Esophagus (tissue), 2 donors: Measurements from ENCODE around the gene PARP8. TPM values are rescaled to one million over a fixed set of nuclear protein-coding genes. Genes with fewer than 3 reads are reported as not detected.
"Not testable (repeated sequence)": the region's sequence is repeated elsewhere in the genome, so short reads cannot be mapped to it uniquely, and the experiment has no call there.

ENCODE experiments used
- H3K27ac ChIP-seq, 2 donors: one replicate each; pipeline ENCODE4 v1.5.1; 2013; ENCODE audit warnings: low read depth in 2 of 2, mild to moderate bottlenecking in 2 of 2, inconsistent platforms in 1 of 2, low read length in 1 of 2, moderate library complexity in 1 of 2
- H3K27me3 ChIP-seq, 2 donors: one replicate each; pipeline ENCODE4 v1.6.1; 2013; ENCODE audit warnings: low read length in 2 of 2, control low read depth in 1 of 2, mild to moderate bottlenecking in 1 of 2; ENCODE audit not compliant: insufficient read depth in 2 of 2, control insufficient read depth in 1 of 2
- H3K36me3 ChIP-seq, 2 donors: one replicate each; pipeline ENCODE4 v1.6.1; 2013; ENCODE audit warnings: low read length in 1 of 2; ENCODE audit not compliant: control insufficient read depth in 2 of 2, insufficient read depth in 2 of 2
- H3K4me1 ChIP-seq, 2 donors: one replicate each; pipeline ENCODE4 v1.6.1; 2013; ENCODE audit warnings: low read length in 1 of 2; ENCODE audit not compliant: control insufficient read depth in 2 of 2, insufficient read depth in 2 of 2
- H3K4me3 ChIP-seq, 2 donors: one replicate each; pipeline ENCODE4 v1.5.1; 2013; ENCODE audit warnings: low read length in 2 of 2, mild to moderate bottlenecking in 2 of 2, low read depth in 1 of 2, moderate library complexity in 1 of 2
- H3K9me3 ChIP-seq, 2 donors: one replicate each; pipeline ENCODE4 v1.6.1; 2013; ENCODE audit warnings: mild to moderate bottlenecking in 2 of 2, low read depth in 1 of 2, low read length in 1 of 2, moderate library complexity in 1 of 2; ENCODE audit not compliant: control insufficient read depth in 2 of 2, insufficient read depth in 1 of 2
- WGBS, 2 donors: extraction: QIAGEN DNeasy Blood & Tissue Kit; methylation state at CpG; one replicate each; pipeline ENCODE4 v1.1.7; 2013; 5-methylcytosine and 5-hydroxymethylcytosine counted together
- polyA plus RNA-seq, 2 donors: library from polyadenylated mRNA; stranded (reverse); fragments of 200-250 nt; gene quantifications; one replicate each; pipeline ENCODE4 v1.2.3, GENCODE V29; 2013
- donor health status: healthy with polysubstance abuse.
- donor health status: Bipolar disorder and iron deficiency.

Gene PARP8
- polyA plus RNA-seq, 2 donors, result 4.5 to 5.6 TPM

DNA sequence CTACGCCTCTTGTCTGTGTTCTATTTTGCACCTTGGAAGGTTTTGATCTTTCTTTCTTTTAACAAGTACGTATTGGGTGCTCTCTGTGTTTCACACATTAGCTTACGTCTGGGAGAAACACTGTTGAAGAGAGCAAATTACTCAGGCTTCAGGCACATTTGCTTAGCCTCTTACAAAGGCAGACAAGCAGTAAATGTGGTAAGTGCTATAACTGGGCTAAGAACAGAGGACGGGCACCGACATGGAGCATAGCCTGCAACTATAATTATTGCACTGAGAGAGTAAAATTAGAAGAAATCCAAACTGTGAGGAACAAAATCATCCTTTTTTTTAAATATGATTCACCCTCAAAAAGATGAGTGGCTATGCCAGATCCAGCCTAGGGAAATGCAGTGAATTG lies 9.4 kb upstream of the PARP8 start:
- H3K27me3 ChIP-seq, result no peaks in the 10 kb centered on the region
- no peaks in the 10 kb centered on the region for H3K36me3 ChIP-seq
- H3K27ac ChIP-seq, result no peak overlapping the region
- no peaks in the 10 kb centered on the region for H3K9me3 ChIP-seq
- 72 to 86% methylated on average over 5 of the region's 5 CpGs for WGBS, 2 donors
- no peaks in the 10 kb centered on the region for H3K4me1 ChIP-seq
- H3K4me3 ChIP-seq, result no peak overlapping the region

- no peaks in the 10 kb centered on the region for H3K9me3 ChIP-seq
- H3K36me3 ChIP-seq, result no peaks in the 10 kb centered on the region
- H3K27ac ChIP-seq, result no peak overlapping the region
- 66 to 85% methylated on average over 1 of the region's 1 CpG for WGBS, 2 donors
- no peaks in the 10 kb centered on the region for H3K4me1 ChIP-seq
- no peak overlapping the region for H3K4me3 ChIP-seq
- H3K27me3 ChIP-seq, result no peaks in the 10 kb centered on the region
Observed at GRCh38 chr5:50658246-50658645, 8.2 kb upstream of the PARP8 start.

DNA sequence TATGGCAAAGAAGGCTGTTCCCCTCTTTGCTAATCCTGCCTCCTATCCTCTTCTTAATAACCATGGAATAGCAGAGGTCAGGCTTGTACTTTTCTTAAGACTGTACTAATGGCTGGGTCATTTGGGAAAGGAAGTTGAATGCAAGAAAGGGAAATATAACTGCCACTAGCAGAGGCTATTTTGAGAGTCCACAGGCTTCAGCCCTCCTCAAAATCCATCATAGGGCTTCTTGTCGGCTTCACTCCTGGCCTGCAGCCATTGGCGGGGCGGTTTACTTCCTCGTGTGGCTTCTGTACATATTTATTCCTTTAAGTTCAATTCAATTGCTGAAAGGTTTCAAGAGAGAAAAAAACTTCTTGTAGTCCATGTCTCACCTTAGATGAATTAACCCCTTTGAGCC lies 2.8 kb upstream of the PARP8 start:
- no peak overlapping the region for H3K4me3 ChIP-seq
- H3K27me3 ChIP-seq, result no peaks in the 10 kb centered on the region
- whole genome bisulfite sequencing, 2 donors, result 34 to 42% methylated on average over 4 of the region's 4 CpGs
- H3K27ac ChIP-seq, result no peak overlapping the region
- H3K36me3 ChIP-seq, result no peaks in the 10 kb centered on the region
- H3K4me1 ChIP-seq, result no peaks in the 10 kb centered on the region
- H3K9me3 ChIP-seq, result no peaks in the 10 kb centered on the region

DNA sequence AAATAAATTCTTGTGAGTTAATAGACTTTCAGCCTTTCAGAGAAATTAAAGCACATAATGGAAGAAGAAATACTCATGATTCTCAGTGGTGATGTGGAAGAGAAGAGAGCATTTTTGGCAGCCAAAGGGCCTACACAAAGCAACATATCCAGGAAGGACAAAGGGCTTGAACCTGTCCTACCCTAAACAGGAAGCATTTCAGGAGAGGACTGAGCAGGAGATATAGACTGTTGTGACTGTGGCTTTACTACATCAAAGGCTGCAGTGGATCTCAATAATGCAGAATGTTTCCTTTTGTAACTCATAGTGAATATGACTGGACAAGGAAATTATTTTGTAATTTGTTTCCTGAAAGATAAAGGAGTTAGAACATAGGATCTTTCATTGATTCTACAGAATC lies 1.3 kb upstream of the PARP8 start:
- no peaks in the 10 kb centered on the region for H3K36me3 ChIP-seq
- H3K9me3 ChIP-seq, result no peaks in the 10 kb centered on the region
- H3K4me1 ChIP-seq, result no peaks in the 10 kb centered on the region
- no peak overlapping the region for H3K27ac ChIP-seq
- no peaks in the 10 kb centered on the region for H3K27me3 ChIP-seq
- H3K4me3 ChIP-seq, result no peak overlapping the region

GRCh38 chr5:50665761-50666202 lies 655 bp upstream of the PARP8 start:
- H3K9me3 ChIP-seq, H3K4me1 ChIP-seq, H3K27me3 ChIP-seq, H3K36me3 ChIP-seq: not testable (repeated sequence)
- peak overlapping the region; percentile 92 to 96 for H3K27ac ChIP-seq
- WGBS, 2 donors, result 29 to 30% methylated on average over 8 of the region's 8 CpGs
- H3K4me3 ChIP-seq, result peak overlapping the region; percentile 37 to 83

DNA sequence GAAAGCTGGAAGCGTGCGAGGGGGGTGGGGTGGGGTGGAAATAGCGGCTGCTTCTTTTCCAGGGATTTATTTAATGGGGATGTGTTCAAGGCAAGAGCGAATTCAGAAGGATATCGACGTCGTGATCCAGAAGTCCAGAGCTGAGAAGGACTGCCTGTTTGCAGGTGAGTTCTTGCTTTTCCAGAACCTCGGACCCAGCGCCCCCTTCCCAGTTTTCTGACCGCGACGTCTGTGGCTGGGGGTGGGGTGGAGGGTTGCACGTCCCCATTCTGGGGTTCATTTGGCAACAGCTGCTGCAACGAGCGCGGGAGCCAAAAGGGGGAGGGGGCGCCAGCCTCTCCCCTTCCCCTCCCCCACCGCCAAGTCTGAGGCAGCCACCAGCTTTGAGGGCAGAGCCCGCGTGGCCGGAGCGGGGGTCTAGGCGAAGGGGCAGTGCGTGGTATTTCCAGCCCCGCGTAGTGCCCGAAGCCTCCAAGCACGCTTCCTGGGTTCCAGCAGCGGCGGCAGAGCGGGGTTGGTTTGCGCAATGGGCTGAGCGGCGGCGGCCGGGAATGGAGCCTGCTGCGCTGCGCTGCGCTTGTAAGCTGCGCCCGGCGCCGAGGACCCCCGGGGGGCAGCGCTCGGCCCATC lies 701 bp downstream of the PARP8 start:
- WGBS, 2 donors, result 0% methylated on average over 45 to 46 of the region's 46 CpGs

GRCh38 chr5:50667653-50668595 lies 1.5 kb downstream of the PARP8 start:
- Histone ChIP-seq H3K36me3 (no peaks in the 10 kb centered on the region), H3K27me3 (no peaks in the 10 kb centered on the region), H3K4me3 (peak overlapping the region; percentile 83 to 89), H3K9me3 (no peaks in the 10 kb centered on the region), H3K27ac (peak overlapping the region; percentile 92 to 96), H3K4me1 (no peaks in the 10 kb centered on the region)
- 1% methylated on average over 45 to 46 of the region's 46 CpGs for WGBS, 2 donors

More for the DNA sequence above, 701 bp downstream of the PARP8 start:
- Histone ChIP-seq H3K9me3 (no peaks in the 10 kb centered on the region), H3K4me1 (no peaks in the 10 kb centered on the region), H3K27me3 (no peaks in the 10 kb centered on the region), H3K4me3 (peak overlapping the region; percentile 83 to 89), H3K36me3 (no peaks in the 10 kb centered on the region), H3K27ac (peak overlapping the region; percentile 92 to 96)

DNA sequence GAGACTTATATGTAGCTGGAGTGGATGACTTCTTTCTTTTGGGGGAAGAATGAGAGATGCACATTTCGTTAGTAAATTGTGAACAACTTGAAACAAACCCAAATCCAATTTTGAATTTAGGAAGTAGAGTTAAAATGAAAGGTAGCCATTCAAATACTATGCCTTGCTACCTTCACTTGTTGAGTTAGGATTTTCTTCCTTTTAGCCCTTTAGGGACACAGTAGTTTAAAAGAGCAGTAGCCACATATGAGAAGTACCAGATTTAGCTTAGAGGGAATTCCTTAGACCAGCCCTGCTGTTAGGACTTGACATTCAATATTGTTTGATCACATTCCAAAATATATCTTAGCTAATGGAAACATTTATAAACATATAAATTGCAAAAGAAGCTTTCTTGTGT lies 2.2 kb downstream of the PARP8 start:
- H3K36me3 ChIP-seq, H3K27me3 ChIP-seq, H3K9me3 ChIP-seq, H3K4me1 ChIP-seq: not testable (repeated sequence)
- 16 to 25% methylated on average over 1 of the region's 1 CpG for WGBS, 2 donors
- peak overlapping the region in 1 of 2 donors; percentile 83 for H3K4me3 ChIP-seq
- peak overlapping the region in 1 of 2 donors; percentile 92 for H3K27ac ChIP-seq

DNA sequence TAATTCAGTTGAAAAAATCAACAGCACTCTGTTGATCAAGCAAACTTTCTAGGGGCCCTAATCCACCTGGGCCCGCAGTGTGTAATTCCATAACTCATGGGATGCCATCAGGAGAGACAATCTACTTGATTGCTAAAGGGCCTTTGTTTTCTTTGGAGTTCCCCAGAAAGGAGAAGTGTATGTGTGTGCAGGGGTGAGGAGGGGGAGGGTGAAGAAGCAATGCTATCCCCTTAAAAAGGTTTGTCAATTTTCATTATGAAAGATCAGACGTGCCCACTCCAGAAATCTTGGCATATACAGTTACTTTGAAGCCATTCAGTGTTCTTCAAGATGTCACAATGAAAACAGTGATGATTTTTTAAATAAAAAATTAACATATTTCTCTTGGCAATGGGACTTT lies 6.2 kb downstream of the PARP8 start:
- H3K27ac ChIP-seq, result no peak overlapping the region
- H3K27me3 ChIP-seq, result no peaks in the 10 kb centered on the region
- no peaks in the 10 kb centered on the region for H3K4me1 ChIP-seq
- no peaks in the 10 kb centered on the region for H3K36me3 ChIP-seq
- H3K9me3 ChIP-seq, result no peaks in the 10 kb centered on the region
- H3K4me3 ChIP-seq, result no peak overlapping the region
- WGBS, 2 donors, result 72 to 78% methylated on average over 2 of the region's 2 CpGs
